Raji (cell line): ENCODE measurements around the gene GRAMD1A.

Experiments
- POLR2A ChIP-seq: IDR thresholded peaks from 2 replicates; pipeline ENCODE4 v1.6.1; 2011; ENCODE audit warnings: low read depth, low read length, control low read depth; ENCODE audit not compliant: insufficient read depth

The GRAMD1A gene

GRCh38 chr19:35066691-35067563 is 66.8 kb downstream of the GRAMD1A start:
- peak; percentile 57; the same call in 1 of the 2 replicates for TF ChIP-seq POLR2A

GRCh38 chr19:35068941-35069634 is 69.0 kb downstream of the GRAMD1A start:
- no peak for TF ChIP-seq POLR2A

- TF ChIP-seq POLR2A: no peak
These were observed 69.6 kb downstream of the GRAMD1A start for GRCh38 chr19:35069696-35070095.

- no peak for TF ChIP-seq POLR2A
These were observed 70.3 kb downstream of the GRAMD1A start for GRCh38 chr19:35070471-35070870.

- no peak for TF ChIP-seq POLR2A
These were observed 73.4 kb downstream of the GRAMD1A start for GRCh38 chr19:35073516-35073915.

GRCh38 chr19:35073941-35074340 is 73.8 kb downstream of the GRAMD1A start:
- TF ChIP-seq POLR2A: no peak

GRCh38 chr19:35074426-35075201 is 74.5 kb downstream of the GRAMD1A start:
- TF ChIP-seq POLR2A: no peak

- TF ChIP-seq POLR2A: no peak
These were observed 75.3 kb downstream of the GRAMD1A start for GRCh38 chr19:35075202-35076025.

- no peak for TF ChIP-seq POLR2A
These were observed 75.9 kb downstream of the GRAMD1A start for GRCh38 chr19:35076026-35076370.
